DOHH2 (cell line): ENCODE measurements around the gene ANKRD22.

Experiments used
- H3F3A ChIP-seq: fragments of 200-600 bp; sonication (generic), shearing (Covaris generic); 2 replicates; pipeline ENCODE4 v1.6.0; 2016; ENCODE audit warnings: antibody characterized with exemption, mild to moderate bottlenecking; ENCODE audit not compliant: control insufficient read depth, insufficient read depth
- H3K27ac ChIP-seq: fragments of 200-600 bp; sonication (generic); 2 replicates; pipeline ENCODE4 v1.5.1; 2014; ENCODE audit warnings: low read depth, mild to moderate bottlenecking, low read length, moderate library complexity
- H3K27me3 ChIP-seq: fragments of 200-600 bp; sonication (generic); 2 replicates; pipeline ENCODE4 v1.6.1; 2014; ENCODE audit warnings: mild to moderate bottlenecking, low read length, mixed read lengths; ENCODE audit not compliant: control insufficient read depth
- H3K36me3 ChIP-seq: fragments of 200-600 bp; sonication (generic); 2 replicates; pipeline ENCODE4 v1.6.1; 2014; ENCODE audit warnings: mild to moderate bottlenecking, low read length, moderate library complexity, mixed read lengths; ENCODE audit not compliant: control insufficient read depth
- H3K4me1 ChIP-seq: fragments of 200-600 bp; sonication (generic); 2 replicates; pipeline ENCODE4 v1.6.1; 2014; ENCODE audit warnings: mild to moderate bottlenecking, low read length, mixed read lengths; ENCODE audit not compliant: control insufficient read depth
- H3K4me2 ChIP-seq: fragments of 200-600 bp; sonication (generic); 2 replicates; pipeline ENCODE4 v1.6.0; 2014; ENCODE audit warnings: mild to moderate bottlenecking, low read length, moderate library complexity
- H3K4me3 ChIP-seq: fragments of 200-600 bp; sonication (generic); 2 replicates; pipeline ENCODE4 v1.5.1; 2014; ENCODE audit warnings: mild to moderate bottlenecking, low read length, mixed read lengths
- H3K79me2 ChIP-seq: fragments of 200-600 bp; sonication (generic); 2 replicates; pipeline ENCODE4 v1.6.1; 2014; ENCODE audit warnings: mild to moderate bottlenecking, low read length, mixed read lengths; ENCODE audit not compliant: control insufficient read depth
- H3K9me2 ChIP-seq: fragments of 200-600 bp; sonication (generic); replicated peaks from 2 replicates; pipeline ENCODE4 v1.6.1; 2014; ENCODE audit warnings: mild to moderate bottlenecking, low read length, mixed read lengths; ENCODE audit not compliant: control insufficient read depth
- H3K9me3 ChIP-seq: fragments of 200-600 bp; sonication (generic); 2 replicates; pipeline ENCODE4 v1.6.1; 2014; ENCODE audit warnings: antibody characterized with exemption, low read length, mixed read lengths; ENCODE audit not compliant: control insufficient read depth, insufficient read depth
- H4K20me1 ChIP-seq: fragments of 200-600 bp; sonication (generic); 2 replicates; pipeline ENCODE4 v1.6.0; 2014; ENCODE audit warnings: low read depth, mild to moderate bottlenecking, antibody characterized with exemption, low read length, moderate library complexity; ENCODE audit not compliant: control insufficient read depth, insufficient read depth
- EZH2phosphoT487 ChIP-seq: fragments of 200-600 bp; sonication (generic); IDR thresholded peaks from 2 replicates; pipeline ENCODE4 v1.6.1; 2017; ENCODE audit warnings: borderline replicate concordance, mild to moderate bottlenecking, antibody characterized with exemption, low read length, moderate library complexity, mixed read lengths
- TF ChIP-seq, protein P1 (sequence below): fragments of 200-600 bp; sonication (generic); IDR thresholded peaks from one replicate; pipeline ENCODE4 v1.5.1; 2014; ENCODE audit warnings: antibody characterized with exemption, mild to moderate bottlenecking, low read depth, low read length; ENCODE audit not compliant: poor library complexity, severe bottlenecking

The ANKRD22 gene

DNA sequence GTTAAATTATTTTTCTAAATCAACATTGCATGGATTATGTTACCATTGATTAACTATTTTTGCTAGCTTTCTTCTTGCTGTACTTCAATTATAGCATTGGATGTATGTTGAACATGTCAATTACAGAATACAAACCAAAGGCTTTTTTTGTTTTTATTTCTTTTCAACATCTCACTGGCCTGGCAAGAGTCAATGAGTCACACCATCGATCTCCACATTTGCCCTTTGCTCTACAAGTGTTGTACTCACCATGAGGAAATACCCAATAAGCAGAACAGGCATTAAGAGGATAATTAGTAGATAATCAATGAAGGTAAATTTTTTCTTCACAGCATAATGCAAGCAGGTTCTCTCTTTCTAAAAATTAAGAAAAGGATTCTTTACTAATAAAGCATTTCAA, 23.3 kb downstream of the ANKRD22 start:
- H3K79me2 ChIP-seq = no peaks in the 10 kb centered on the region
- no peak overlapping the region for H3K4me3 ChIP-seq
- H3K27ac ChIP-seq = no peak overlapping the region
- TF ChIP-seq EZH2phosphoT487 = no peak
- TF ChIP-seq, protein P1, sequence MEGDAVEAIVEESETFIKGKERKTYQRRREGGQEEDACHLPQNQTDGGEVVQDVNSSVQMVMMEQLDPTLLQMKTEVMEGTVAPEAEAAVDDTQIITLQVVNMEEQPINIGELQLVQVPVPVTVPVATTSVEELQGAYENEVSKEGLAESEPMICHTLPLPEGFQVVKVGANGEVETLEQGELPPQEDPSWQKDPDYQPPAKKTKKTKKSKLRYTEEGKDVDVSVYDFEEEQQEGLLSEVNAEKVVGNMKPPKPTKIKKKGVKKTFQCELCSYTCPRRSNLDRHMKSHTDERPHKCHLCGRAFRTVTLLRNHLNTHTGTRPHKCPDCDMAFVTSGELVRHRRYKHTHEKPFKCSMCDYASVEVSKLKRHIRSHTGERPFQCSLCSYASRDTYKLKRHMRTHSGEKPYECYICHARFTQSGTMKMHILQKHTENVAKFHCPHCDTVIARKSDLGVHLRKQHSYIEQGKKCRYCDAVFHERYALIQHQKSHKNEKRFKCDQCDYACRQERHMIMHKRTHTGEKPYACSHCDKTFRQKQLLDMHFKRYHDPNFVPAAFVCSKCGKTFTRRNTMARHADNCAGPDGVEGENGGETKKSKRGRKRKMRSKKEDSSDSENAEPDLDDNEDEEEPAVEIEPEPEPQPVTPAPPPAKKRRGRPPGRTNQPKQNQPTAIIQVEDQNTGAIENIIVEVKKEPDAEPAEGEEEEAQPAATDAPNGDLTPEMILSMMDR = no peak
- H3K27me3 ChIP-seq = peaks cover 17% of the 10 kb centered on the region
- no peaks in the 10 kb centered on the region for H3K9me3 ChIP-seq
- no peaks in the 10 kb centered on the region for H3F3A ChIP-seq
- no peaks in the 10 kb centered on the region for H3K9me2 ChIP-seq
- no peaks in the 10 kb centered on the region for H4K20me1 ChIP-seq
- peaks cover 6% of the 10 kb centered on the region; the same call in 1 of the 2 replicates for H3K4me1 ChIP-seq
- no peak overlapping the region for H3K4me2 ChIP-seq
- no peaks in the 10 kb centered on the region for H3K36me3 ChIP-seq

GRCh38 chr10:88827671-88828070, 24.0 kb downstream of the ANKRD22 start:
- no peaks in the 10 kb centered on the region for H3F3A ChIP-seq
- H3K27ac ChIP-seq = no peak overlapping the region
- no peak overlapping the region for H3K4me3 ChIP-seq
- H3K27me3 ChIP-seq = peaks cover 17% of the 10 kb centered on the region
- H3K36me3 ChIP-seq = no peaks in the 10 kb centered on the region
- no peaks in the 10 kb centered on the region for H3K9me3 ChIP-seq
- H3K4me1 ChIP-seq = peaks cover under 1% of the 10 kb centered on the region; the same call in 1 of the 2 replicates
- H3K79me2 ChIP-seq = no peaks in the 10 kb centered on the region
- TF ChIP-seq, protein P1 = no peak
- no peak for TF ChIP-seq EZH2phosphoT487
- no peaks in the 10 kb centered on the region for H3K9me2 ChIP-seq
- H3K4me2 ChIP-seq = no peak overlapping the region
- no peaks in the 10 kb centered on the region for H4K20me1 ChIP-seq

DNA sequence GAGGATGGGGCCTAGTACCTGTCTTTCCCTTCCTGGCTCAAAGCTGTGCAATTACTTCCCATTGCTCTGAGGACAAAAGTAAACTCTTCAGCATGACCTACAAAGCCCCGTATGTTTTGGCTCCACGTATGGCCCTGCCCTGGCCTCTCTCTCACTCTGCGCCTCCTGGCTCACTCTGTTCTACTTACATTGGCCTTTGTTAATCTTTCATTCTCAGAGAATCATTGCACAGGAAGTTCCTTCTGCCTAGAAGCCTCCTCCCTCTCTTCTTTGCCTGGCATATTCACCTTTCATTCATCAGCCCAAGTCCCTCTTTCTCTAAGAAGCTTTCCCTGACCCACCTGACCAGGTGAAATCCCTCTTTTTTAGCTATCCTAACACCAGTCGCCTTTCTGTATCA, 25.3 kb downstream of the ANKRD22 start:
- TF ChIP-seq, protein P1 = no peak
- no peak for TF ChIP-seq EZH2phosphoT487
- no peaks in the 10 kb centered on the region for H3F3A ChIP-seq
- H3K9me3 ChIP-seq = no peaks in the 10 kb centered on the region

More for the DNA sequence above, 25.3 kb downstream of the ANKRD22 start:
- Histone ChIP-seq H3K27me3 (peaks cover 15% of the 10 kb centered on the region), H3K4me3 (no peak overlapping the region), H3K4me1 (no peaks in the 10 kb centered on the region), H3K36me3 (no peaks in the 10 kb centered on the region), H3K79me2 (no peaks in the 10 kb centered on the region), H4K20me1 (no peaks in the 10 kb centered on the region), H3K4me2 (no peak overlapping the region), H3K27ac (no peak overlapping the region), H3K9me2 (no peaks in the 10 kb centered on the region)
